Cerebellar nuclear complex (tissue), 1 donor: ENCODE results near the gene FAM117A.

Experiments
- DNase-seq, 2 experiments: peaks; one replicate each; lab custom pipeline; 2025; lab: John Stamatoyannopoulos, UW

The FAM117A gene

GRCh38 chr17:49707608-49708514 is 56.1 kb downstream of the FAM117A start, which contains the start of gene SLC35B1:
TSS of gene SLC35B1 (minus strand) at chr17:49707964. CDS start at chr17:49707833, 131 bp downstream.
- peak; percentile 96 to 97 for DNase-seq

- no peak for DNase-seq
These were observed 56.7 kb downstream of the FAM117A start for GRCh38 chr17:49707246-49707607.

GRCh38 chr17:49705254-49705653 is 58.7 kb downstream of the FAM117A start:
- no peak for DNase-seq

- DNase-seq = no peak
These were observed 60.2 kb downstream of the FAM117A start for GRCh38 chr17:49703557-49704277.

GRCh38 chr17:49700960-49701359 is 63.0 kb downstream of the FAM117A start:
- DNase-seq = no peak

- no peak for DNase-seq
These were observed 63.9 kb downstream of the FAM117A start for GRCh38 chr17:49699966-49700575.

- no peak for DNase-seq
These were observed 65.9 kb downstream of the FAM117A start for GRCh38 chr17:49698005-49698404.

GRCh38 chr17:49696233-49696761 is 67.6 kb downstream of the FAM117A start:
- DNase-seq = no peak

GRCh38 chr17:49695698-49696232 is 68.2 kb downstream of the FAM117A start:
- no peak for DNase-seq

GRCh38 chr17:49694847-49695697 is 68.9 kb downstream of the FAM117A start:
- peak in 1 of 2 experiments; percentile 27 for DNase-seq

- DNase-seq = no peak
These were observed 71.2 kb downstream of the FAM117A start for GRCh38 chr17:49692751-49693150.

- no peak for DNase-seq
These were observed 72.2 kb downstream of the FAM117A start for GRCh38 chr17:49691677-49692191.

GRCh38 chr17:49691086-49691676 is 72.8 kb downstream of the FAM117A start:
- peak in 1 of 2 experiments; percentile 36 for DNase-seq

- DNase-seq = peak in 1 of 2 experiments; percentile 8
These were observed 73.7 kb downstream of the FAM117A start for GRCh38 chr17:49690256-49690655.

GRCh38 chr17:49688848-49689247 is 75.1 kb downstream of the FAM117A start:
- DNase-seq = no peak

GRCh38 chr17:49687878-49688491 is 75.9 kb downstream of the FAM117A start:
- DNase-seq = no peak

GRCh38 chr17:49681106-49681979 is 82.6 kb downstream of the FAM117A start:
- DNase-seq = no peak

GRCh38 chr17:49680314-49680713 is 83.6 kb downstream of the FAM117A start:
- peak in 1 of 2 experiments; percentile 63 for DNase-seq
